COLO829 (cell line): ENCODE data around the gene PPP2R3A.
"Not testable (repeated sequence)": the region's sequence is repeated elsewhere in the genome, so short reads cannot be mapped to it uniquely, and the experiment has no call there.

Experiments
- DNase-seq: peaks from one replicate; pipeline ENCODE4 v3.0.0; 2012; ENCODE audit warnings: low spot score

Gene PPP2R3A

DNA sequence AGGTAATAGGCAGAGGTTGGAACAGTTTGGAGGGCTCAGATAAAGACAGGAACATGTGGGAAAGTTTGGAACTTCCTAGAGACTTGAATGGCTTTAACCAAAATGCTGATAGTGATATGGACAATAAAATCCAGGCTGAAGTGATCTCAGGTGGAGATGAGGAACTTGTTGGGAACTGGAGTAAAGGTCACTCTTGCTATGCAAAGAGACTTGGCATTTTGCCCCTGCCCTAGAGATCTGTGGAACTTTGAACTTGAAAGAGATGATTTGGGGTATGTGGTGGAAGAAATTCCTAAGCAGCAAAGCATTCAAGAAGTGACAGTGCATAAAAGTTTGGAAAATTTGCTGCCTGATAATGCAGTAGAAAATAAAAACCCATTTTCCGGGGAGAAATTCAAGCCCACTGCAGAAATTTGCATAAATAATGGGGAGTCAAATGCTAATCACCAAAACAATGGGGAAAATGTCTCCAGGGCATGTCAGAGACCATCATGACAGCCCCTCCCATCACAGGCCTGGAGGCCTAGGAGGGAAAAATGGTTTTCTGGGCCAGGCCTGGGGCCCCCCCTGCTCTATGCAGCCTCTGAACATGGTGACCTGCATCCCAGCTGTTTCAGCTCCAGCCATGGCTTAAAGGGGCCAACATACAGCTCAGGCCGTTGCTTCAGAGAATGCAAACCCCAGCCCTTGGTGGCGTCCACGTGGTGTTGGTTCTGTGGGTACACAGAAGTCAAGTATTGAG is 118.3 kb downstream of the PPP2R3A start:
- not testable (repeated sequence) for DNase-seq

DNA sequence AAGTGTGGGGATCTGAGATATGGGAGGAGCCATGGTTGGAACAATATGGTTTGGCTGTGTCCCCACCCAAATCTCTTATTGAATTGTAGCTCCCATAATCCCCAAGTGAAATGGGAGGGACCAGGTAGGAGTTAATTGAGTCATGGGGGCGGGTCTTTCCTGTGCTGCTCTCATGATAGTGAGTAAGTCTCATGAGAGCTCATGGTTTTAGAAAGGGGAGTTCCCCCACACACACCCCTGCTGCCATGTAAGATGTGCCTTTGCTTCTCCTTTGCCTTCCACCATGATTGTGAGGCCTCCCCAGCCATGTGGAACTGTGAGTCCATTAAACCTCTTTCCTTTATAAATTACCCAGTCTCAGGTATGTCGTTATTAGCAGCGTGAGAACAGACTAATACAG is 119.5 kb downstream of the PPP2R3A start:
- not testable (repeated sequence) for DNase-seq

DNA sequence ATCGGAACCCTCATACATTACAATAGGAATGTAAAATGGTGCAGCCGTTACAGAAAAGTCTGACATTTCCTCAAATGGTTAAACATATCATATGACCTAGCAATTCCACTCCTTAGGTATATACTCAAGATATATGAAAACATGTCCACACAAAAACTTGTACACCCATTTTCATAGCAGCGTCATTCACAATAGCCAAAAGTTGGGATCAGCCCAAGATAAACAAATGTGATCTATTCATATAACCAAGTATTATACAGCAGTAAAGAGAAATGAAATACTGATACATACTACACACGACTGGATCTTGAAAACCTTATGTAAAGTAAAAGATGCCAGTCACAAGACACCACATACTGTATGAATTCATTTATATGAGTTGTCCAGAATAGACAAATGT is 128.2 kb downstream of the PPP2R3A start:
- no peak for DNase-seq

DNA sequence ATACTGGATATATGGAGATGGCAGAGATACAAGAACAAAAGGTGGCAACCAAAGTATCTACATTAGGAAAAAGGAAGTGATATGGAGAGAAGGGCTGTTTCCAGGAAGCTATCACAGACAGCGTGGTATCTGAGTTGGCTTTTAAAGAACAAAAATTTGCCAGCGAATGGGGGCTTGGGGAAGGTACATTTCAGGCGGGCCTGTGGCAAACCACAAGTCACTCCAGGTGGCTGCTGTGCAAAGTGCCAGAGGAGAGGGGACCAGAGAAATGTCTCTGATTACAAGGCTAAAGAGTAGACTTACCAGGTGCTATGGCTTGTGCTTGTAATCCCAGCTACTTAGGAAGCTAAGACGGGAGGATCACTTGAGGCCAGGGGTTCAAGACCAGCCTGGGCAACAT is 139.5 kb downstream of the PPP2R3A start:
- no peak for DNase-seq

DNA sequence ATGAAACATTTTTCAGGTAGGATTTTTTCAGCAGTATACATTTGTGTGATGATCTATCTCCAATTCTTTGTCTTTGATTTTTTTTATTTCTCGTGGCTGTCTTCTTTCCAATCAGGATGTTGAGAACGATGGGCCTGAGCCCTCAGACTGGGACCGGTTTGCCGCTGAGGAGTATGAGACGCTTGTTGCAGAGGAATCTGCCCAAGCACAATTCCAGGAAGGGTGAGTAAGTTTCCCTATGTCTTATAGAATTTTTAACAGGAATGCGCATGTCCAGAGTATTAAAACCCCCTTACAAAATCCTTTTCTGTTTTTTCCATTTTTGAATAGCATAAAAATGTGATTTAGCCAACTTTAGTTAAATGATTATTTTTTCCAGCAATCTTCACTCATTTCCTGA is 140.6 kb downstream of the PPP2R3A start:
- no peak for DNase-seq

DNA sequence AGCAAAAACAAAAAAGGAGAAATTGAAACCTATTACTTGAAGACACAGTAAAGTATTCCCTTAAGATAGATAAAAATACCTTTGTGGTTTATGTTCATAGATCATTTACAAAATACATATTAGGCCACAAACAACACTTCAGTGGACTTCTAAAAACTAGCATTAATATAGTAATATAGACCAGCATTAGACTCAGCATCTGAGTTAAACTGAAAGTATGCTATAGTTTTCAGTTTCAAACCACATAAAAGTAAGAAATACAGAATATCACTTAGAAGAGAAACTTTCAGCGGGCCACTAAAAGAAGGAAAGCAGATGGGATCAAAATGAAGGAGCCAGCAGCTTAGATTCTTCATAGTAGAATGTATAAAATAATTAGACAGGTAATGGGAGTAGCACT is 144.0 kb downstream of the PPP2R3A start:
- no peak for DNase-seq

DNA sequence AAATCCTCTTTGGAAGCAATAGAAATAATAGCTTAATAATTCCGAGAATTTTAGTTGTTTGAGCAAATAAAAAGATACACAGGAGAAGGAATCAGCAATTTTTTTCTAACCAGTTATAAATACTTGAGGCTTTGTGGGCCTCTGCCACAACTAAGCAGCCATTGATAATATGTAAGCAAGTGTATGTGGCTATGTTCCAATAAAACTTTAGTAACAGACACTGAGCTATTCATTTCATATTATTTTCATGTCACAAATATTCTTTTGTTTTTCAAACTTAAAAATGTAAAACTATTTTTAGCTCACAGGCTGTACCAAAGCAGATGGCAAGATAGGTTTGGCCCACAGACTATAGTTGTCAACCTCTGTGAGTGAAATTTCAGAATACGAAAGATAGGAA is 145.0 kb downstream of the PPP2R3A start:
- peak; percentile 71 for DNase-seq

DNA sequence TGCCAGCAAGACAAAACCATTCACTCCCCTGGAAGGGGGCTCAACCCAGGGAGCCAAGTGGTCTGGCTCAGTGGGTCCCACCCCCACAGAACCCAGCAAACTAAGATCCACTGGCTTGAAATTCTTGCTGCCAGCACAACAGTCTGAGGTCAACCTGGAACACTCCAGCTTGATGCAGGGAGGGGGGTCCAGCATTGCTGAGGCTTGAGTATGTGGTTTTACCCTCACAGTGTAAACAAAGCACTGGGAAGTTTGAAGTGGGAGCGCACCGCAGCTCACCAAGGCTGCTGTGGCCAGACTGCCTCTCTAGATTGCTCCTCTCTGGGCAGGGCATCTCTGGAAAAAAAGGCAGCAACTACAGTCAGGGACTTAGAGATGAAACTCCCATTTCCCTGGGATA is 148.9 kb downstream of the PPP2R3A start:
- no peak for DNase-seq

DNA sequence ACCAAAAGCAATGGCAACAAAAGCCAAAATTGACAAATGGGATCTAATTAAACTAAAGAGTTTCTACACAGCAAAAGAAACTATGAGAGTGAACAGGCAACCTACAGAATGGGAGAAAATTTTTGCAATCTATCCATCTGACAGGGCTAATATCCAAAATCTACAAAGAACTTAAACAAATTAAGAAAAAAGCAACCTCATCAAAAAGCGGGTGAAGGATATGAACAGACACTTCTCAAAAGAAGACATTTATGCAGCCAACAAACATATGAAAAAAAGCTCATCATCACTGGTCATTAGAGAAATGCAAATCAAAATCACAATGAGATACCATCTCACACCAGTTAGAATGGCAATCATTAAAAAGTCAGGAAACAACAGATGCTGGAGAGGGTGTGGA is 153.8 kb downstream of the PPP2R3A start:
- DNase-seq, result not testable (repeated sequence)

DNA sequence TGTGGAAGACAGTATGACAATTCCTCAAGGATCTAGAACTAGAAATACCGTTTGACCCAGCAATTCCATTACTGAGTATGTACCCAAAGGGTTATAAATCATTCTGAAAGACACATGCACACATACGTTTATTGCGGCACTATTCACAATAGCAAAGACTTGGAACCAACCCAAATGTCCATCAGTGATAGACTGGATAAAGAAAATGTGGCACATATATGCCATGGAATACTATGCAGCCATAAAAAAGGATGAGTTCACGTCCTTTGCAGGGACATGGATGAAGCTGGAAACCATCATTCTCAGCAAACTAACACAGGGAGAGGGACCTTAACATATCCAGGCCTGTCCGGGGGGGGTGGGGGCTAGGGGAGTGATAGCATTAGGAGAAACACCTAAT is 154.3 kb downstream of the PPP2R3A start:
- DNase-seq, result not testable (repeated sequence)

DNA sequence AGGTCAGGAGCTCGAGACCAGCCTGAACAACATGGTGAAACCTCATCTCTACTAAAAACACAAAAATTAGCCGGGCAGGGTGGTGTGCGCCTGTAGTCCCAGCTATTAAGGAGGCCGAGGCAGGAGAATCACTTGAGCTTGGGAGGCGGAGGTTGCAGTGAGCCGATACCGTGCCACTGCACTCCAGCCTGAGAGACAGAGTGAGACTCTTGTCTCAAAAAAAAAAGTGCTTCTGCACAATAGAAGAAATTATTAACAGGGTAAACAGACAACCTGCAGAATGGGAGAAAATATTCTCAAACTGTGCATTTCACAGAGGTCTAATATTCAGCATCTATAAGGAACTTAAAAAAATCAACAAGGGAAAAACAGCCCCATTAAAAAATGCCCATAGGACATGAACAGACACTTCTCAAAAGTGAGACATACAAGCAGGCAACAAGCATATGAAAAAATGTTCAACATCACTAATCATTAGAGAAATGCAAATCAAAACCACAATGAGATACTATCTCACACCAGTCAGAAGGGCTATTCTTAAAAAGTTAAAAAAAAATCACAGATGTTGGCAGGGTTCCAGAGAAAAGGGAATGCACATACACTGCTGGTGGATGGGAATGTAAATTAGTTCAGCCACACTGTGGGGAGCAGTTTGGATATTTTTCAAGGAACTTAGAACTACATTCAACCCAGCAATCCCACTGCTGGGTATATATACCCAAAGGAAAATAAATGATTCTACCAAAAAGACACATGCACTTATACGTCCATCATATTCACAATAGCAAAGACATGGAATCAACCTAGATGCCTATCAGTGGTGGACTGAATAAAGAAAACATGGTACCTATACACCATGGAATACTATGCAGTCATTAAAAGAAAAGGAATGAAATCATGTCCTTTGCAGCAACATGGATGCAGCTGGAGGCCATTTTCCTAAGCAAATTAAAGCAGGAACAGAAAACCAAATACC is 155.1 kb downstream of the PPP2R3A start:
- DNase-seq, result no peak

DNA sequence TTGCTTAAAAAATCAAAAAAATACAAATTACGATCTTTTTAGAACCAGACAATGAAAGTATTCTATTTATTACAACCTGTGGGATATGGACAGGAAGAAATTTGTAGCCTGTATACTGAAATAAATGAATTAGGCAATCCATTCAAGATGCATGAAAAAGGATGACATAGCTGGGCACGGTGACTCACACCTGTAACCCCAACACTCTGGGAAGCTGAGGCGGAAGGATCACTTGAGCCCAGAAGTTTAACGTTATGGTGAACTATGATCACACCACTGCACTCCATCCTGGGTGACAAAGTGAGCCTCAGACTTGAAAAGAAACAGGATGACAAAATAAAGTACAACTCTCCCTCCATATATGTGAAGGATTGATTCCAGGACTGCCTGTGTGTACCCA is 156.5 kb downstream of the PPP2R3A start:
- DNase-seq, result no peak

DNA sequence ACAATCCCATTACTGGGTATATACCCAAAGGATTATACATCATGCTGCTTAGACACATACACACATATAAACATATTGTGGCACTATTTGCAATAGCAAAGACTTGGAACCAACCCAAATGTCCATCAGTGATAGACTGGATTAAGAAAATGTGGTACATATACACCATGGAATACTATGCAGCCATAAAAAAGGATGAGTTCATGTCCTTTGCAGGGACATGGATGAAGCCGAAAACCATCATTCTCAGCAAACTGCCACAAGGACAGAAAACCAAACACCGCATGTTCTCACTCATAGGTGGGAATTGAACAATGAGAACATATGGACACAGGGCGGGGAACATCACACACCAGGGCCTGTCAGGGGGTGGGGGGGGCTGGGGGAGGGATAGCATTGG is 166.1 kb downstream of the PPP2R3A start:
- DNase-seq, result not testable (repeated sequence)

DNA sequence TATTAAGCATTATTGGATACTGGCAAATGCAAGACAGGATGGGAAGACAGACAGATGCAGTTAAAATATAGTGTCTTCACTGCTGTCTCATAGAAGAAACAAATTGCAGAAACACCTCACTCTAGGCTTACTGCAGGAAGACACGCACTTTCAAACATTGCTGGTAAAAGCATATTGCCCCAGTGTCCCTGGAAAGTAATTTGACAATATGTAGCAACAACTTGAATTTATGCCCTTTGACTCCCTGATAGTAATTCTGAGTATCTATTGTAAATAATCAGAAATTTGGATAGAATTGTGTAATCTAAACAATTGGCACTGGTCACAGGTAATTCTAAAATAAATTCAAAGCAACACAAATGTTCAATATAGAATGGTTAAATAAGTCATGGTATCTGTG is 168.6 kb downstream of the PPP2R3A start:
- no peak for DNase-seq

DNA sequence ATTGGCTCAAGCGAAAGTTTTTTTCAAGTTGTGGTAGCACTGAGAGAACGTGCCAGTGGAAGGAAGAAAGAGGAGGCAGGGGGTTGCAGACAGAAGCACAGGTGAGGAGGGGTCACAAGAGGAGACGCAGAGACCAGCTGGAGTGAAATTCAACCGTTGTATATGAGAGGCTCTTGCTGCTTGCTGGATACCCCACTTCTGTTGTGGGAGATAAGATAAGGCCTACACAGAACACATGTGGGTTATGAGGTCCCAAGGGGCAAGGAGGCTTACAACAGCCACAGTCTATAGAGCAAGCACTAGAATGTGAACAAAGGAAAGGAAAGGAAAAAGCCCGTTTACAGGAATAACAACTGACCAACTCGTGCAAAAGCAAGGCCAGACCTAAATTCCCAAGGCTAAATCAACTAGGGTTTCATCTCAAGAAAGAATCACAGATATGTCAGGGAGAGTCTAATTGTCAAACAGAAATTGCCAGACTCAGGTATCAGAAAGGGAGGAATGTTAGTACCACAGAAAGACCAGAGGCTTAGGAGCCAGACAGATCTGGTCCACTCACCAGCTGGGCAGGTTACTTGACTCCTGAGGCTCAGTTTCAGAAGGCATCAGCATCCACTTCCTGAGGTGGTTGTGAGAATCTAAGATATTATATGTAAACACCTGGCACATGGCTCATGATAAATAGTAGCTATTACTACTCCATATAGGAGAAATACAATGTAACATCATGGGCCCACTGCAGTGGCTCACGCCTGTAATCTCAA is 169.7 kb downstream of the PPP2R3A start:
- no peak for DNase-seq

DNA sequence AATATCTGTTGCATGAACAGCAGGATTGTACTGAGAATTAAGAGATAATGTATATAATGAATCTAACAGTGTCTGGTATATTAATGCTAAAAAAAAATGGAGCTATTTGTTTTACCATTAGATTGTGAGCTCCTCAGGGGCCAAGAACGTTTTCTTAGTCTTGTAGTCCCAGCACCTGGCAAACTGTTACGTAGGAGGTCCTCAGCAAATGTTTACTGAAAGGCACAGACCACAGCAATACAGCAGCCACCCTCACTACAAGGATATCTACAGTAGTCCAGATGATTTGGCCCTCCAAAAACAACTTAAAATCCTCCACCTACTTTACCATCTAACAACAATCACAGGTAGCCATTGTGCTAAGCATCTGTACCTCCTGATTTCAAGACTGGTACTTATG is 170.9 kb downstream of the PPP2R3A start:
- no peak for DNase-seq

DNA sequence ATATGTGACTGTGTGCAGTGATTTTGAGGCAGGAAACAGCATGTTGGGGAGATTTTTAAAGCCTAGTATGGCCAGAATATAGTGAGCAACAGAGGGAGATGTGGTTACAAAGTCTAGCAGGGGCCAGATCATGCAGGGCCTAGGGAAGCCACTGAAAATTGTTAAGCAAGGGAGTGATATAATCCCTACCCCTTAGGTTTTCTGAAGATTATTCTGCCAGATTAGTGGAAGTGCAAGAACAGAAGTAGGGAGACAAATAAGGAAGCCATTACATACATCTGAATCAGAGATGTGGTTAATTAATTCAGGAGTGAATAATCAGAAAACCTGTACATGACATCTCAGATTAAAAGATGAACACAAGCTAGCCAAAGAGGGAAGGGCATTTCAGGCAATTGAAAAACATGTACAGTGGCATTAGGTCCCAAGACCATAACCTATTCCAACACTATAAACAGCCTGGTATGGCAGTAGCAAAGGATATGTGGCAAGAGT is 175.8 kb downstream of the PPP2R3A start:
- DNase-seq, result no peak

DNA sequence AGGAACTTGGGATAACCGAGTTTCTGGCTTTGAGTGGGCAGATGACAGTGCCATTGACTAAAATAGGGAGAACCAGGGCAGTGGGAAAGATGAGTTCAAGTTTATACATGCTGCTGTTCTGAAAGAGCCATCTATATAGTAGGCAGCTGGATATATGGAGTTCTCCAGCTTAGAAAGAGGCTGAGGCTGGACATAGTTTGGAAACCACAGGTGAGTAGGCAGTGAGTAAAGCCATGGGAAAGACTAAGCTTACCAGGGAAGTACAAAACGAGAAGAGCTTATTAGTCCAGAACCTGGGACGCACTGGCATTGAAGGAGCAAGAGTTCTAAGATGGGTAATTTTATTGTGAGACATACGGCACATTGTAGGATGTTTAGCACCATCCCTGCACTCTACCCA is 176.4 kb downstream of the PPP2R3A start:
- no peak for DNase-seq

DNA sequence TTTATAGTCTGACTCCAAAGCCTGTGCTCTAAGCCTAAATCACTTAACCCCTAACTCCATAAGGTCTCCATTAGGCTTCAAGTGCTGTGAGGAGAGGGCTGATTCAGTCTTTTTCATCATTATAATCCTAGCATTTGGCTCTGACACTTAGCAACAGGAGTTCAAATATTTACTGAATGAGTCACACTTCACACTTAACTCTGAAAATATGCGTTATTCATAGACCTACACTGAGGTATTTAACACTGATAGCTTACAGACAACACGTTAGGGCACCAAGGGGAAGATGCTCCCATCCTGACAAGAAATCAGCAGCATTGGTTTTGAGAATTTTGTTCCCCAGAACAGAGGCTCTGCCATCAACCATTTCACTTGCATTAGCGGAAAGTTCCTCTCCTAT is 177.1 kb downstream of the PPP2R3A start:
- DNase-seq, result peak; percentile 60

DNA sequence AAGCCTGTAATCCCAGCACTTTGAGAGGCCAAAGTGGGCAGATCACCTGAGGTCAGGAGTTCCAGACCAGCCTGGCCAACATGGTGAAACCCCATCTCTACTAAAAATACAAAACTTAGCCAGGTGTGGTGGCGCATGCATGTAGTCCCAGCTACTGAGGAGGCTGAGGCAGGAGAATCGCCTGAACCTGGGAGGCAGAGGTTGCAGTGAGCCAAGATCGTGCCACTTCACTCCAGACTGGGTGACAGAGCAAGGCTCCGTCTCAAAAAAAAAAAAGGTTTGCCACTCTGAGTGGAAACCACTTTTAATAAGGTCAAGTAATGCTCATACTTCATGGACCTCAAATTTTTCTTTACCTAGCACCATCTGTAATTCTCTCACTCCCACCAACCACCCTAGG is 178.9 kb downstream of the PPP2R3A start:
- not testable (repeated sequence) for DNase-seq

DNA sequence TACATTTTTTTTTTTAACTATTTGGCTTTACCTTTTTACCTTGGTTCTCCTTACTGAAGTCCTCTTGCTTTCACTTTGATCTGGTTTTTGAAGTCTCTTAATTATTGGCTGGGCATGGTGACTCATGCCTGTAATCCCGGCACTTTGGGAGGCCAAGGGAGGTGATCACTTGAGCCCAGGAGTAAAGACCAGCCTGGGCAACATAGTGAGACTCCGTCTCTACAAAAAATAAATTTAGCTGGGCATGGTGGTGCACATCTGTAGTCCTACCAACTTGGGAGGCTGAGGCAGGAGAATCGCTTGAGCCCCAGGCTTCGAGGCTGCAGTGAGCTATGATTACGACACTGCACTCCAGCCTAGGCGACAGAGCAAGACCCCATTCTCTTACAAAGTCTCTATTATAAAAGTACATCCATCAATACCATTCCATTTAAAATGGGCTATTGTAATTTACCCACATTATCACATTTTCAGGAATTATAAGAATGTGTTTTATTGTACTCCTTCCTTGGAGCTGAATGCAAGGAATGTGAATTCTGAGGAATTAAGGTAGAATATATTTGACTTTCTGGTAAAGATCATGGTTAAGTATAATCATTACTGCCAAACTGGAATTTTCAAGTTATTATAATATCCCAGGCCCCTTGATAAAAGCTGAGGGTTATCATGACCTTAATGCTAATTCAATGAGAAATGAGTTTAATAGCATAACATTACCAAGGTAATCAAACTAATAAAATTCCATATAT is 181.6 kb downstream of the PPP2R3A start:
- DNase-seq, result no peak

DNA sequence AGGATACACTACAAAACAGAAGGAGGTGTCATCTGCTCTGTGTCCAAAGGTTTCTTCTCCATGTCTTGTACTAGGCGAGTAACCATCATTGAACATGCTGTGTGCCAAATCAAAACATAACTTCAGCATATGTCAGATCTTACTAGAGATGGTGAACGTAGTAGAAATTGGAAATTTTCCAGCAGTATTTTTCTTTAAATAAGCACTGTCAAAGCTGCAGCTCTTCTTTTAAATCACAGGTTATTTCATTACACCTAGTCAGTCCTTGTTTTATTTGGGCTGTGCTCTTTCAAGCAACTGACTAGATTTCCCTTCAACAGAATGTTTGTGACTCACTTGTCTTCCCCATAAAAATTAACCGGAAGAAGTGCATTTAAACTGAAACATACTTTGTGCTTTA is 184.1 kb downstream of the PPP2R3A start:
- DNase-seq, result peak; percentile 20
